ENCODE results near the gene PLA2G2C.

The PLA2G2C gene

GRCh38 chr1:20126806-20127440 lies 59.4 kb downstream of the PLA2G2C start:
- TF ChIP-seq CTCF (IDR thresholded peaks at IDR 0.05; ENCODE audit: low read depth, low read length), result no peak
- H3K4me3 ChIP-seq (ENCODE audit: low read depth, low read length), result no peak overlapping the region

- no peak for TF ChIP-seq CTCF (IDR thresholded peaks at IDR 0.05; ENCODE audit: low read depth, low read length)
- H3K4me3 ChIP-seq (ENCODE audit: low read depth, low read length), result no peak overlapping the region
These were observed 60.1 kb downstream of the PLA2G2C start for GRCh38 chr1:20126041-20126805.

- H3K4me3 ChIP-seq (ENCODE audit: low read depth, low read length), result no peak overlapping the region
- TF ChIP-seq CTCF (IDR thresholded peaks at IDR 0.05; ENCODE audit: low read depth, low read length), result no peak
These were observed 61.2 kb downstream of the PLA2G2C start for GRCh38 chr1:20125100-20125499.

GRCh38 chr1:20124456-20125057 lies 61.8 kb downstream of the PLA2G2C start:
- TF ChIP-seq CTCF (IDR thresholded peaks at IDR 0.05; ENCODE audit: low read depth, low read length), result no peak
- H3K4me3 ChIP-seq (ENCODE audit: low read depth, low read length), result no peak overlapping the region

- H3K4me3 ChIP-seq (ENCODE audit: low read depth, low read length), result no peak overlapping the region
- no peak for TF ChIP-seq CTCF (IDR thresholded peaks at IDR 0.05; ENCODE audit: low read depth, low read length)
These were observed 62.4 kb downstream of the PLA2G2C start for GRCh38 chr1:20123722-20124455.

- no peak overlapping the region for H3K4me3 ChIP-seq (ENCODE audit: low read depth, low read length)
- TF ChIP-seq CTCF (IDR thresholded peaks at IDR 0.05; ENCODE audit: low read depth, low read length), result no peak
These were observed 65.5 kb downstream of the PLA2G2C start for GRCh38 chr1:20120796-20121195.
